GM18520 (cell line): ENCODE measurements around the gene RORB.

Source experiments
- ATAC-seq: cut with Tn5 transposase; IDR thresholded peaks from one replicate; pipeline ENCODE4 v1.9.1; 2021; ENCODE audit not compliant: unreplicated experiment

RORB gene

GRCh38 chr9:74496819-74497747 lies at the start of gene RORB:
RORB (plus strand) TSS chr9:74497335; CDS start chr9:74497977, 642 bp downstream.
- ATAC-seq = peak; percentile 78

- ATAC-seq = no peak
Measured at GRCh38 chr9:74447451-74448193, 49.5 kb upstream of the RORB start.

GRCh38 chr9:74449060-74449459 lies 48.1 kb upstream of the RORB start:
- no peak for ATAC-seq

- no peak for ATAC-seq
Measured at GRCh38 chr9:74458832-74459231, 38.3 kb upstream of the RORB start.

GRCh38 chr9:74463825-74464224 lies 33.3 kb upstream of the RORB start:
- no peak for ATAC-seq

- ATAC-seq = no peak
Measured at GRCh38 chr9:74478606-74479005, 18.5 kb upstream of the RORB start.

- no peak for ATAC-seq
Measured at GRCh38 chr9:74479711-74480110, 17.4 kb upstream of the RORB start.

- no peak for ATAC-seq
Measured at GRCh38 chr9:74487395-74487794, 9.7 kb upstream of the RORB start.

GRCh38 chr9:74493512-74493911 lies 3.6 kb upstream of the RORB start:
- ATAC-seq = no peak

GRCh38 chr9:74494490-74494889 lies 2.6 kb upstream of the RORB start:
- ATAC-seq = no peak

- no peak for ATAC-seq
Measured at GRCh38 chr9:74496406-74496805, 729 bp upstream of the RORB start.

- ATAC-seq = no peak
Measured at GRCh38 chr9:74497748-74498620, 849 bp downstream of the RORB start.

GRCh38 chr9:74498621-74499095 lies 1.5 kb downstream of the RORB start:
- no peak for ATAC-seq

- ATAC-seq = no peak
Measured at GRCh38 chr9:74499111-74499601, 2.0 kb downstream of the RORB start.

- no peak for ATAC-seq
Measured at GRCh38 chr9:74499770-74500583, 2.8 kb downstream of the RORB start.

GRCh38 chr9:74500584-74500924 lies 3.4 kb downstream of the RORB start:
- ATAC-seq = no peak

- ATAC-seq = no peak
Measured at GRCh38 chr9:74501570-74501969, 4.4 kb downstream of the RORB start.

- ATAC-seq = no peak
Measured at GRCh38 chr9:74503219-74503618, 6.1 kb downstream of the RORB start.

GRCh38 chr9:74503666-74504065 lies 6.5 kb downstream of the RORB start:
- no peak for ATAC-seq

GRCh38 chr9:74511333-74511732 lies 14.2 kb downstream of the RORB start:
- ATAC-seq = no peak
